GM19463 (cell line): ENCODE results near the gene ACIN1.
"Not testable (repeated sequence)": the region's sequence is repeated elsewhere in the genome, so short reads cannot be mapped to it uniquely, and the experiment has no call there.

ENCODE experiments used
- ATAC-seq: cut with Tn5 transposase; IDR thresholded peaks from one replicate; pipeline ENCODE4 v1.9.1; 2021; ENCODE audit warnings: mild to moderate bottlenecking, moderate library complexity; ENCODE audit not compliant: unreplicated experiment

Gene ACIN1

GRCh38 chr14:23020143-23021128, 74.5 kb downstream of the ACIN1 start:
- no peak for ATAC-seq

GRCh38 chr14:23018107-23018506, 76.8 kb downstream of the ACIN1 start:
- ATAC-seq = no peak

DNA sequence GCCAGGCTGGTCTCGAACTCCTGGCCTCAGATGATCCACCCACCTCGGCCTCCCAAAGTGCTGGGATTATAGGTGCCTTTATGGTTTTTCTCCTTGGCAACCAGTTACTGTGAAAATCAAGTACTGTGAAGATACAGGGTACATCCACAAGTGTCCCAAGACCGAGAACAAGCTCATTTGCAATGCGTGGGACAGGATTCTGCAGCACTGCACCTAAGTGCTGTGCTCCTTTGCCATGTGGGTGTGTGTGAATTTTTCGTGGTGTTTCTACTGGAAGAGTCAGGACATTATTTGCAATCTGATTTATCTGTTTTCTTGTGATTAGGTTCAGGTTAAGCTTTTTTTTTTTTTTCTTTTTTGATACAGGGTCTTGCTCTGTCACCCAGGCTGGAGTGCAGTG, 77.8 kb downstream of the ACIN1 start:
- no peak for ATAC-seq

DNA sequence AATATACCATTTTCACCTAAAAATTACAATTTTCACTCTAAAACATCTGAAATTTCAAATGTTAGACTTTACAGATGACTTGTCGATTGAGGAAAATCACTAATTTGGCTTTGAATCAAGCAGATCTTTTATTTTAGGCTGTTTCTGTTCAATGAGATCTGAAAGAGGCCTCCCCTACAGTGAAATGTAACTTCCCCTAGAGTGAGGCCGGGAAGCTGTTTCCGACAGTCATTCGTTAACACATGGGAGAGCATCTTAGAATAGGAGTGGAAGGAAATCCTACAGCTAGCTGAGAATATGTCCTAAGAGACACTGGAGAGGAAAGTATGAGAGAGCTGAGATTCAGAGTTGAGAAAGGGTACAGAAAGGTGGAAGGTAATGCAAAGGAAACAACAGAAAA, 79.3 kb downstream of the ACIN1 start:
- ATAC-seq = no peak

DNA sequence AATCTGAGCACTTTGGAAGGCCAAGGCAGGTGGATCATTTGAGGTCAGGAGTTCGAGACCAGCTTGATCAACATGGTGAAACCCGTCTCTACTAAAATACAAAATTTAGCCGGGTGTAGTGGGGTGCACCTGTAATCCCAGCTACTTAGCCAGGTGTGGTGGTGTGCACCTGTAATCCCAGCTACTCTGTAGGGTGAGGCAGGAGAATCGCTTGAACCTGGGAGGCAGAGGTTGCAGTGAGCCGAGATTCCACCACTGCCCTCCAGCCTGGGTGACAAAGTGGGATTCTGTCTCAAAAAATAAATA, 81.2 kb downstream of the ACIN1 start:
- ATAC-seq = not testable (repeated sequence)

- ATAC-seq = no peak
These were observed 81.7 kb downstream of the ACIN1 start for GRCh38 chr14:23013054-23013748.

DNA sequence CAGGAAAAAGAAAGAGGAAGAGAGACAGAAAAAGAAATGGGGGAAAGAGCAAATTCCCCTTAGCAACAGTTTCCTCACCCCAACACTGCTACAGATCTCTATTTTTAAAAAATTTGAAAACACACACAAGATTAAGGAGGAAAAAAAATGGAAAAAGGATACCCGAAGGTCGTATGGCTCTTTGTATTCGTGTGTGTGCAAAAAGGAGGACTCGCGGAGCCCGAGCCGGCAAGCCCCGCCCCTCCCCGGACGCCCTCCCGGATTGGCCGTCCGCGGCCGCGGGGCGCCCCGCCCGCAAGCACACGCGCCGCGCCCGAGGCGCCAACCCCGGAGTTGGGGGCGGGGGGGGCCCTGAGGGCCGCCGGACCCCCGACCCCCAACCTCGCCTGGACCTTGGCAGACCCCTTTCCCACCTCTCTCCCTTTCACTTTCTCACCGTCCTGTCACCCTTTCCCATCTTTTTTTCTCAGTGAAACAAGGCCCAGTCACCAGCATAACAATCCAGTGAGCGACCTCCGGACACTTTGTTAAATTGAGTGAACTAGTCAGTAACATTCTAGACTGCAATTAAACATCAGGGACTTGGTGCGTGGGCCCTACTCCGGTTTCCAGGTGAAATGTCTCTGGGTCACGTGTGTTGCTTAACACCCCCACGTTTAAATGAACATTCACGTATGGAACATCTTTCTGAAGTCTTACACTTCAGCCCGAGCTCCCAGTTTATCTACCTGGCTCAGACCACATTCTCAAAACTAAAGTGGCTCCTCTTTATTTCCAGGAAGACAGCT, 84.8 kb downstream of the ACIN1 start, which contains the start of gene C14orf93:
C14orf93 (minus strand) TSS at position 205 of the 788 bp plus-strand sequence. CDS start 11,120 bp downstream, outside the sequence.
- peak; percentile 39 for ATAC-seq

DNA sequence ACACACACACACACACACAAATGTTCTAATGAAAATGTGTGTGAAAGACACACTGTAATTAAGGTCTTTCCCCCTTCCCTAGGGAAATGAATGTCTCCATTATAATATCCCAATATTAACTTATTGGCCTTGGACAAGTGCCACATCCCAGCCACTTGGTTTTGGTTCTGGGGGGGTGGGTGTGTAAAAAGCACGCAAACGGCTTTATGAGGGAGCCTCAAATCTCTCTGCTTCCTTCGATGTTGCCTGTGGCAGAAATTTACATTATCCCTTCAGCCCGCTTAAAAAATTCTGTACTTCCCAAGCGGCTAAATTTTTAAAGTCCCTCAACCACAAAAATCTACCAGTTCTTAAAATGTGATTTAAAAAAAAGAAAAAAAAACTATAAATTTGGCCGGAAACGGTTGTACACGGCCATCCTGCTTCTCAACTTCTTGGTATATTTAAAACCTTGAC, 85.4 kb downstream of the ACIN1 start:
- ATAC-seq = no peak

- no peak for ATAC-seq
These were observed 86.1 kb downstream of the ACIN1 start for GRCh38 chr14:23008831-23009230.
